ENCODE results near the gene CARD16. TPM values are rescaled to one million over a fixed set of nuclear protein-coding genes. Genes with fewer than 3 reads are reported as not detected.
"Not testable (repeated sequence)": the region's sequence is repeated elsewhere in the genome, so short reads cannot be mapped to it uniquely, and the experiment has no call there.

Gene CARD16
- total RNA-seq, 5 donors from 2014 or later (not counting 1 experiment from before 2014, with no cell fraction given), result 39.0 to 52.3 (median 44.9) TPM

GRCh38 chr11:105077141-105077790, 32.1 kb upstream of the CARD16 start:
- not testable (repeated sequence) for H3K36me3 Mint-ChIP-seq; H3K4me1 ChIP-seq (ENCODE audit: control insufficient read depth in 1 of 2, extremely low read depth in 1 of 2, insufficient read depth in 2 of 2, low read length in 2 of 2); DNase-seq; H3K4me3 ChIP-seq (ENCODE audit: control insufficient read depth in 1 of 2, extremely low read depth in 1 of 2, low read length in 1 of 2); H3K4me3 Mint-ChIP-seq; ATAC-seq (replicated peaks in 1 of 4); H3K36me3 ChIP-seq (ENCODE audit: control insufficient read depth in 2 of 2, extremely low read depth in 1 of 2, insufficient read depth in 1 of 2, low read length in 1 of 2); H3K9me3 ChIP-seq; H3K27ac ChIP-seq (ENCODE audit: low read length); H3K27me3 ChIP-seq (replicated peaks in 1 of 2; ENCODE audit: control insufficient read depth in 2 of 2, extremely low read depth in 1 of 2, insufficient read depth in 2 of 2, low read length in 1 of 2); H3K27ac Mint-ChIP-seq; H3K9me3 Mint-ChIP-seq
- WGBS (ENCODE audit: insufficient coverage), result 65% methylated on average over 2 of the region's 4 CpGs
- CTCF ChIA-PET, result interaction anchor here in 1 of 2 donors (0.8 kb wide), 1 partner anchor 505 kb away, joined by 3 read pairs; no protein-coding TSS in a partner anchor
- Mint-ChIP-seq H3K27me3 (peaks cover 3 to 11% of the 10 kb centered on the region in 2 donors), H3K4me1 (peaks cover 9 to 18% (median 18%) of the 10 kb centered on the region in 3 donors)
- POLR2A ChIA-PET, result interaction anchor here in 1 of 2 donors (0.6 kb wide), 1 partner anchor 990 kb away, joined by 3 read pairs; no protein-coding TSS in a partner anchor

DNA sequence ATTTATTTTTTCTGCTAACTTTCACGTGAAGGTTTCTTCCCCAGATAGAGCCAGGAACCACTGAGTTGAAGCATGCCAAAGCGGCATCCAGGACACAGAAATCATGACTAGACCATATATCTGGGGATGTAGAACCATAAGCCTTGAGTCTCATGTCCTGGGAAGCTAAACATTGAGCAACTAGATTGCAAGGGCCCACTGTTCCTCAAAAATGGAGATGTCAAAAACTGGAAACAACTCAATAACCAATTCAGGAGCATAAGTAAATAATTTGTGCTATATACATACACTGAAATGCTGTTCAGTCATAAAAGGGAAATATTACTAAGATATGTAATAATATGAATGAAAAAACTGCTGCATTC, 29.0 kb upstream of the CARD16 start:
- H3K4me1 ChIP-seq (ENCODE audit: control insufficient read depth in 1 of 2, extremely low read depth in 1 of 2, insufficient read depth in 2 of 2, low read length in 2 of 2), result peaks cover 0 to 3% of the 10 kb centered on the region in 2 experiments
- WGBS (ENCODE audit: insufficient coverage), result no CpG with 5 or more reads among the region's 2 CpGs
- CTCF ChIA-PET, result no interaction called here

DNA sequence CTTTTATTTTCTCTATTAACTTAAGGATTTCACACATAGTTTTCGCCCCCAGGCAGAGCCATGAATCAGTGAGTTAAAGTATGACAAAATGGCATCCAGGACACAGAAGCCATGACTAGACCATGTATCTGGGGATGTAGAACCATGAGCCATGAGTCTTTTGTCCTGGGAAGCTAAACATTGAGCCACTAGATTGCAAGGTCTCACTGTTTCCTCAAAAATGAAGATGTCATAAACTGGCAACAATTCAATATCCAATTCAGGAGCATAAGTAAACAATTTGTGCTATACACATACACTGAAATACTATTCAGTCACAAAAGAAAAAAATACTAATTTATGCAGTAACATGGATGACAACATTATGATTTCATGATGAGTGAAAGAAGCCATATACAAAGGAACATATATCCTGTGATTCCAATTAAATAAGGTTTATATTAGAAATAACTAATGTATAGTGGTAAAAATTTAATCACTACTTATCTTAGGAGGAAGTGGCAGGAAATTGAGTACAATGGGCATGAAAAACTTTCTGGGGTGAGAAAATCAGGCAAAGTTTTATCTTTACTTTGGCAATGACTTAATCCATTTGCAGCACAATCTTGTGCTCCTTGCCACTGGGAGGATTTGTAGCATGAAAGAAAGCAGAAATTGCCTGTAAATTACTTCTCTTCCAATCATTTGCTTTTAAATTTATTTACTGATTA, 28.5 kb upstream of the CARD16 start:
- H3K9me3 Mint-ChIP-seq, result no peaks in the 10 kb centered on the region
- 60% methylated on average over 1 of the region's 1 CpG for WGBS (ENCODE audit: insufficient coverage)
- Histone ChIP-seq H3K9me3 (no peaks in the 10 kb centered on the region), H3K4me1 (ENCODE audit: control insufficient read depth in 1 of 2, extremely low read depth in 1 of 2, insufficient read depth in 2 of 2, low read length in 2 of 2) (peaks cover 0 to 3% of the 10 kb centered on the region in 2 experiments), H3K36me3 (ENCODE audit: control insufficient read depth in 2 of 2, extremely low read depth in 1 of 2, insufficient read depth in 1 of 2, low read length in 1 of 2) (no peaks in the 10 kb centered on the region), H3K4me3 (ENCODE audit: control insufficient read depth in 1 of 2, extremely low read depth in 1 of 2, low read length in 1 of 2) (no peak overlapping the region), H3K27me3 (replicated peaks in 1 of 2; ENCODE audit: control insufficient read depth in 2 of 2, extremely low read depth in 1 of 2, insufficient read depth in 2 of 2, low read length in 1 of 2) (no peaks in the 10 kb centered on the region), H3K27ac (ENCODE audit: low read length) (no peak overlapping the region)
- ChIA-PET CTCF (no interaction called here), POLR2A (interaction anchor here in 1 of 2 donors (0.6 kb wide), 1 partner anchor 21 kb away, joined by 3 read pairs; no protein-coding TSS in a partner anchor)
- no peak for DNase-seq
- H3K4me3 Mint-ChIP-seq, result no peak overlapping the region
- peaks cover 5% of the 10 kb centered on the region for H3K36me3 Mint-ChIP-seq
- no peak for ATAC-seq (replicated peaks in 1 of 4)
- no peak overlapping the region for H3K27ac Mint-ChIP-seq
- peaks cover 3 to 11% of the 10 kb centered on the region in 2 donors for H3K27me3 Mint-ChIP-seq
- peaks cover 26 to 31% (median 28%) of the 10 kb centered on the region in 3 donors for H3K4me1 Mint-ChIP-seq

More for the DNA sequence above, 29.0 kb upstream of the CARD16 start:
- no peak for DNase-seq
- no peak for ATAC-seq (replicated peaks in 1 of 4)
- Histone ChIP-seq H3K27me3 (replicated peaks in 1 of 2; ENCODE audit: control insufficient read depth in 2 of 2, extremely low read depth in 1 of 2, insufficient read depth in 2 of 2, low read length in 1 of 2) (no peaks in the 10 kb centered on the region), H3K36me3 (ENCODE audit: control insufficient read depth in 2 of 2, extremely low read depth in 1 of 2, insufficient read depth in 1 of 2, low read length in 1 of 2) (no peaks in the 10 kb centered on the region), H3K9me3 (no peaks in the 10 kb centered on the region), H3K27ac (ENCODE audit: low read length) (no peak overlapping the region), H3K4me3 (ENCODE audit: control insufficient read depth in 1 of 2, extremely low read depth in 1 of 2, low read length in 1 of 2) (no peak overlapping the region)
- no peak overlapping the region for H3K27ac Mint-ChIP-seq
- POLR2A ChIA-PET, result interaction anchor here in 1 of 2 donors (0.6 kb wide), 1 partner anchor 21 kb away, joined by 3 read pairs; no protein-coding TSS in a partner anchor
- peaks cover 21 to 26% (median 22%) of the 10 kb centered on the region in 3 donors for H3K4me1 Mint-ChIP-seq
- no peaks in the 10 kb centered on the region for H3K9me3 Mint-ChIP-seq
- no peaks in the 10 kb centered on the region for H3K36me3 Mint-ChIP-seq
- H3K4me3 Mint-ChIP-seq, result no peak overlapping the region
- peaks cover 3 to 11% of the 10 kb centered on the region in 2 donors for H3K27me3 Mint-ChIP-seq

DNA sequence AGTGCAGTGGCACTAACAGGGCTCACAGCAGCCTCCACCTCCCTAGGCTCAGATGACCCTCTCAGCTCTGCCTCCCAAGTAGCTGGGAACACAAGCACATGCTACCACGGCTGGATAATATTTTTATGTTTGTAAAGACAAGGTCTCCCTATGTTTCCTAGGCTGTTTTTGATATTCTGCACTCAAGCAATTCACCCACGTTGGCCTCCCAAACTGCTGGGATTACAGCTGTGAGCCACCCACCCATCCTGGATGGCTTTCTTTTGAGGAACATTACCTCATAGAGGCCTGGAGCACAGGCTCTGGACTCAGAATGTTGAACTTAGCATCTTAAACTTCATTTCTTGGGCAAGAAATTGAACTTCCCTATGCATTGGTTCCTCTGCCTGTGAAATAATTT, 26.9 kb upstream of the CARD16 start:
- POLR2A ChIA-PET, H3K27me3 Mint-ChIP-seq: not testable (repeated sequence)
- no CpG with 5 or more reads among the region's 2 CpGs for WGBS (ENCODE audit: insufficient coverage)

DNA sequence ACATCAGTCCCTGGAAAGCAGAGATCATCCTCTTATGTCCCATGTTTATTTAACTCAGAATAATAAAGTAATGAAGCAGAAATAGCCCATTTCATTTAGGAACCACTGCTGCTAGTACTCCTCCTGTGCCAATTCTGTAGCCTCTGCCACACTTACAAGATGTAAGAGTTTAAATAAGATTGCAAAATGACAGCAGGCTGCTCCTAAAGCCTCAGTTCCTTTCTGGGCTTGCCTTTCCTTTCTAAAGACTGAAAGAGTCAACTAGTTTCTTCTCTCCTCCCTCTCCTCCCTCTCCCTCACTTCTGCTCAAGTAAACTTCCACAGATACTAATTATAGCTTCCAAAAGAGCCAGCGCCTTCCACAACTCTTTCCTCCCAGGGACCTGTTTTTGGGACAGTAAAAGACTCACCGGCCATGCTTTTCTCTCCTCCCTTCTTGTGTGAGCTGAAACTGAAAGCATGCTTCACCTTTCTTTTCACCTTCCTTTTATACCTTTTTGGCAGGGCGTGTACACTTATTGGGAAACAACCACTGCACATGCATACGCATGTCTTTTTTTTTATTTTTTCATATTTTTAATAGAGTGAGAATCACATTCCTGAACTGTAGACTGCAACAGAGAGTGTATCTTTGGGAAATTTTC, 26.1 kb upstream of the CARD16 start:
- DNase-seq, result peak in 2 of 35 experiments; percentile 2 to 46
- ATAC-seq (replicated peaks in 1 of 4), result peak; percentile 29 to 75 (median 66)

More for the DNA sequence above, 26.9 kb upstream of the CARD16 start:
- H3K27me3 ChIP-seq (replicated peaks in 1 of 2; ENCODE audit: control insufficient read depth in 2 of 2, extremely low read depth in 1 of 2, insufficient read depth in 2 of 2, low read length in 1 of 2); H3K4me3 ChIP-seq (ENCODE audit: control insufficient read depth in 1 of 2, extremely low read depth in 1 of 2, low read length in 1 of 2); H3K36me3 ChIP-seq (ENCODE audit: control insufficient read depth in 2 of 2, extremely low read depth in 1 of 2, insufficient read depth in 1 of 2, low read length in 1 of 2); H3K4me1 ChIP-seq (ENCODE audit: control insufficient read depth in 1 of 2, extremely low read depth in 1 of 2, insufficient read depth in 2 of 2, low read length in 2 of 2); H3K4me3 Mint-ChIP-seq; H3K27ac Mint-ChIP-seq; DNase-seq; H3K9me3 Mint-ChIP-seq; H3K27ac ChIP-seq (ENCODE audit: low read length); ATAC-seq (replicated peaks in 1 of 4); CTCF ChIA-PET; H3K9me3 ChIP-seq: not testable (repeated sequence)
- Mint-ChIP-seq H3K4me1 (peaks cover 24 to 37% (median 32%) of the 10 kb centered on the region in 3 donors), H3K36me3 (peaks cover 11% of the 10 kb centered on the region)

DNA sequence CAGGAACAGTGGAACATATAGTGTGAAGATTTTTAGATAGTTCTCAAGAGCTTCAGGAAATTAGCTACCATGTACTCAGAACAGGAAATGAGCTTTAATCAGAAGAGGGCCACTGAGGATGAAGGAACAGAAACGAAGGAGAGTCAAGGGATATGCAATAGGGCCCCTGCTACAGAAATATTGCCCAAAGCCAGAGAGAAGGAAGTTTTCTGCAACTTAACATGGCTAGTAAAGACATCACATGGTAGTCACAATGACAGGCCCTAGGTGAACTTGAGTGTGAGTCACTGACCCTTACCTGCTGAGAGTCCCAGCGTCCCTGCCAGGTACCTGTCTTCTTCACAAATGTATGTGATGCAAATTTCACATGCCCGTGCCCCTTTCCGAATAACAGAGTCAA, 25.2 kb upstream of the CARD16 start:
- Histone ChIP-seq H3K4me1 (ENCODE audit: control insufficient read depth in 1 of 2, extremely low read depth in 1 of 2, insufficient read depth in 2 of 2, low read length in 2 of 2) (peaks cover 0 to 3% of the 10 kb centered on the region in 2 experiments), H3K4me3 (ENCODE audit: control insufficient read depth in 1 of 2, extremely low read depth in 1 of 2, low read length in 1 of 2) (peak overlapping the region in 1 of 2 donors; percentile 23), H3K9me3 (no peaks in the 10 kb centered on the region), H3K36me3 (ENCODE audit: control insufficient read depth in 2 of 2, extremely low read depth in 1 of 2, insufficient read depth in 1 of 2, low read length in 1 of 2) (no peaks in the 10 kb centered on the region), H3K27ac (ENCODE audit: low read length) (peak overlapping the region; percentile 27), H3K27me3 (replicated peaks in 1 of 2; ENCODE audit: control insufficient read depth in 2 of 2, extremely low read depth in 1 of 2, insufficient read depth in 2 of 2, low read length in 1 of 2) (no peaks in the 10 kb centered on the region)
- H3K27me3 Mint-ChIP-seq, result peaks cover 0 to 3% of the 10 kb centered on the region in 2 donors
- H3K27ac Mint-ChIP-seq, result peak overlapping the region; percentile 93 to 98
- ATAC-seq (replicated peaks in 1 of 4) (peak; percentile 48 to 62 (median 54)), DNase-seq (peak in 1 of 35 experiments; percentile 21)
- WGBS (ENCODE audit: insufficient coverage), result 67% methylated on average over 4 of the region's 4 CpGs
- H3K9me3 Mint-ChIP-seq, result no peaks in the 10 kb centered on the region
- POLR2A ChIA-PET, result interaction anchor here in 1 of 2 donors (0.6 kb wide), 1 partner anchor 23 kb away, joined by 6 read pairs; no protein-coding TSS in a partner anchor
- peak overlapping the region; percentile 78 to 91 (median 84) for H3K4me3 Mint-ChIP-seq
- CTCF ChIA-PET, result no interaction called here
- peaks cover 24 to 50% (median 32%) of the 10 kb centered on the region in 3 donors for H3K4me1 Mint-ChIP-seq
- peaks cover 16% of the 10 kb centered on the region for H3K36me3 Mint-ChIP-seq

More for the DNA sequence above, 26.1 kb upstream of the CARD16 start:
- POLR2A ChIA-PET, result interaction anchor here in 1 of 2 donors (0.6 kb wide), 1 partner anchor 36 kb away, joined by 6 read pairs; the partner anchor contains the start of gene CASP1
- Histone ChIP-seq H3K4me1 (ENCODE audit: control insufficient read depth in 1 of 2, extremely low read depth in 1 of 2, insufficient read depth in 2 of 2, low read length in 2 of 2) (peaks cover 0 to 3% of the 10 kb centered on the region in 2 experiments), H3K4me3 (ENCODE audit: control insufficient read depth in 1 of 2, extremely low read depth in 1 of 2, low read length in 1 of 2) (peak overlapping the region in 1 of 2 donors; percentile 23), H3K27ac (ENCODE audit: low read length) (peak overlapping the region; percentile 33), H3K9me3 (no peaks in the 10 kb centered on the region), H3K27me3 (replicated peaks in 1 of 2; ENCODE audit: control insufficient read depth in 2 of 2, extremely low read depth in 1 of 2, insufficient read depth in 2 of 2, low read length in 1 of 2) (no peaks in the 10 kb centered on the region), H3K36me3 (ENCODE audit: control insufficient read depth in 2 of 2, extremely low read depth in 1 of 2, insufficient read depth in 1 of 2, low read length in 1 of 2) (no peaks in the 10 kb centered on the region)
- WGBS (ENCODE audit: insufficient coverage), result 55% methylated on average over 2 of the region's 4 CpGs
- Mint-ChIP-seq H3K9me3 (no peaks in the 10 kb centered on the region), H3K4me1 (peaks cover 24 to 41% (median 32%) of the 10 kb centered on the region in 3 donors), H3K36me3 (peaks cover 16% of the 10 kb centered on the region), H3K4me3 (peak overlapping the region; percentile 78 to 91 (median 84)), H3K27me3 (peaks cover 0 to 3% of the 10 kb centered on the region in 2 donors), H3K27ac (peak overlapping the region; percentile 93 to 98)
- CTCF ChIA-PET, result no interaction called here
